ENCODE measurements around the gene LGALS9.
"Not testable (repeated sequence)": the region's sequence is repeated elsewhere in the genome, so short reads cannot be mapped to it uniquely, and the experiment has no call there.

The LGALS9 gene

GRCh38 chr17:27649929-27650328 lies 18.9 kb downstream of the LGALS9 start:
- Histone ChIP-seq H3K9ac (no peak overlapping the region), H3K4me2 (no peak overlapping the region), H3K27me3 (no peaks in the 10 kb centered on the region), H3K4me3 (no peak overlapping the region), H4K20me1 (no peaks in the 10 kb centered on the region), H3K36me3 (peaks cover 26% of the 10 kb centered on the region), H3K4me1 (peaks cover 42% of the 10 kb centered on the region), H3K27ac (no peak overlapping the region), H3K9me3 (no peaks in the 10 kb centered on the region)
- TF ChIP-seq Cebpa-rat (IDR thresholded peaks at IDR 0.05), result no peak

GRCh38 chr17:27650836-27651235 lies 19.8 kb downstream of the LGALS9 start:
- H3K36me3 ChIP-seq, result peaks cover 25% of the 10 kb centered on the region
- H3K4me3 ChIP-seq, result no peak overlapping the region
- peak overlapping the region; percentile 73 for H3K4me2 ChIP-seq
- peak overlapping the region; percentile 64 for H3K27ac ChIP-seq
- no peaks in the 10 kb centered on the region for H3K9me3 ChIP-seq
- TF ChIP-seq Cebpa-rat (IDR thresholded peaks at IDR 0.05), result no peak
- H3K9ac ChIP-seq, result no peak overlapping the region
- peaks cover 42% of the 10 kb centered on the region for H3K4me1 ChIP-seq
- H4K20me1 ChIP-seq, result no peaks in the 10 kb centered on the region
- H3K27me3 ChIP-seq, result no peaks in the 10 kb centered on the region

GRCh38 chr17:27651411-27652345 lies 20.7 kb downstream of the LGALS9 start:
- Histone ChIP-seq H3K4me2 (peak overlapping the region; percentile 73), H3K36me3 (peaks cover 18% of the 10 kb centered on the region), H3K27me3 (no peaks in the 10 kb centered on the region), H3K9me3 (no peaks in the 10 kb centered on the region), H4K20me1 (no peaks in the 10 kb centered on the region), H3K4me3 (no peak overlapping the region), H3K27ac (peak overlapping the region; percentile 64), H3K9ac (peak overlapping the region; percentile 4; the same call in 1 of the 2 replicates), H3K4me1 (peaks cover 42% of the 10 kb centered on the region)
- no peak for TF ChIP-seq Cebpa-rat (IDR thresholded peaks at IDR 0.05)

- H3K27me3 ChIP-seq, result not testable (repeated sequence)
- Histone ChIP-seq H3K4me2 (peak overlapping the region; percentile 73), H3K4me1 (peaks cover 42% of the 10 kb centered on the region)
Measured at GRCh38 chr17:27653449-27653971, 22.5 kb downstream of the LGALS9 start.

GRCh38 chr17:27654136-27654535 lies 23.1 kb downstream of the LGALS9 start:
- Histone ChIP-seq H3K27ac (peak overlapping the region; percentile 60), H3K9me3 (no peaks in the 10 kb centered on the region), H3K4me3 (no peak overlapping the region), H3K4me2 (peak overlapping the region; percentile 73), H3K9ac (no peak overlapping the region), H3K4me1 (peaks cover 42% of the 10 kb centered on the region), H3K36me3 (no peaks in the 10 kb centered on the region), H4K20me1 (no peaks in the 10 kb centered on the region), H3K27me3 (no peaks in the 10 kb centered on the region)
- TF ChIP-seq Cebpa-rat (IDR thresholded peaks at IDR 0.05), result no peak

More at GRCh38 chr17:27653449-27653971, 22.5 kb downstream of the LGALS9 start:
- H3K36me3 ChIP-seq, H3K9me3 ChIP-seq, H3K9ac ChIP-seq, H3K4me3 ChIP-seq, H4K20me1 ChIP-seq: not testable (repeated sequence)
- peak overlapping the region; percentile 60 for H3K27ac ChIP-seq

- H4K20me1 ChIP-seq, result no peaks in the 10 kb centered on the region
- no peaks in the 10 kb centered on the region for H3K9me3 ChIP-seq
- TF ChIP-seq Cebpa-rat (IDR thresholded peaks at IDR 0.05), result no peak
- peaks cover 42% of the 10 kb centered on the region for H3K4me1 ChIP-seq
- no peaks in the 10 kb centered on the region for H3K27me3 ChIP-seq
- peak overlapping the region; percentile 60 for H3K27ac ChIP-seq
- peak overlapping the region; percentile 73 for H3K4me2 ChIP-seq
- no peak overlapping the region for H3K9ac ChIP-seq
- no peaks in the 10 kb centered on the region for H3K36me3 ChIP-seq
- H3K4me3 ChIP-seq, result no peak overlapping the region
Measured at GRCh38 chr17:27654654-27655524, 23.9 kb downstream of the LGALS9 start.

- H3K4me1 ChIP-seq, result peaks cover 41% of the 10 kb centered on the region
- not testable (repeated sequence) for H3K9ac ChIP-seq, H4K20me1 ChIP-seq, H3K9me3 ChIP-seq, H3K27ac ChIP-seq, H3K36me3 ChIP-seq, H3K27me3 ChIP-seq, H3K4me2 ChIP-seq, H3K4me3 ChIP-seq
Measured at GRCh38 chr17:27655525-27656111, 24.6 kb downstream of the LGALS9 start.

GRCh38 chr17:27656620-27657019 lies 25.6 kb downstream of the LGALS9 start:
- H4K20me1 ChIP-seq, H3K36me3 ChIP-seq, H3K9ac ChIP-seq: not testable (repeated sequence)

GRCh38 chr17:27657620-27658019 lies 26.6 kb downstream of the LGALS9 start:
- Histone ChIP-seq H4K20me1 (no peaks in the 10 kb centered on the region), H3K27me3 (no peaks in the 10 kb centered on the region), H3K4me2 (no peak overlapping the region), H3K9me3 (no peaks in the 10 kb centered on the region), H3K4me3 (no peak overlapping the region), H3K27ac (no peak overlapping the region), H3K4me1 (peaks cover 21% of the 10 kb centered on the region), H3K36me3 (no peaks in the 10 kb centered on the region), H3K9ac (no peak overlapping the region)
- TF ChIP-seq Cebpa-rat (IDR thresholded peaks at IDR 0.05), result no peak

More at GRCh38 chr17:27656620-27657019, 25.6 kb downstream of the LGALS9 start:
- H3K4me1 ChIP-seq, result peaks cover 31% of the 10 kb centered on the region
- H3K27ac ChIP-seq, H3K27me3 ChIP-seq, H3K4me2 ChIP-seq, H3K9me3 ChIP-seq, H3K4me3 ChIP-seq: not testable (repeated sequence)

Measured in BLaER1 (cell line).